GM12878 (cell line): ENCODE results near the gene HNRNPH1. TPM values are rescaled to one million over a fixed set of nuclear protein-coding genes. Genes with fewer than 3 reads are reported as not detected.
"Not testable (repeated sequence)": the region's sequence is repeated elsewhere in the genome, so short reads cannot be mapped to it uniquely, and the experiment has no call there.

Source experiments
- ATAC-seq: fragments of 200-7000 bp; cut with Tn5 transposase; 3 replicates; pipeline ENCODE4 v1.9.1; 2020; ENCODE audit warnings: mild to moderate bottlenecking, moderate library complexity
- BruUV-seq: library from RNA; stranded (reverse); fragments of 400-500 nt; replicated peaks from 2 replicates; lab custom pipeline; 2021; lab: Mats Ljungman, UMichigan
- CTCF ChIA-PET: fragments of 300-600 bp; sonication (Branson Sonifier 250); formaldehyde crosslinking; extraction: SDS; loops from one replicate; lab custom pipeline; 2021; ENCODE audit warnings: inconsistent platforms; lab: Yijun Ruan, JAX
- POLR2A ChIA-PET: fragments of 350-600 bp; formaldehyde crosslinking; extraction: SDS; loops from one replicate; lab custom pipeline; 2021; ENCODE audit warnings: inconsistent platforms; lab: Charles Lee
- RAD21 ChIA-PET: fragments of 300-600 bp; sonication (Branson Sonifier 250); formaldehyde crosslinking; loops from one replicate; lab custom pipeline; 2023; ENCODE audit warnings: antibody characterized with exemption; ENCODE audit not compliant: unreplicated experiment; lab: Charles Lee
- SMC1A ChIA-PET: fragments of 300-600 bp; sonication (Branson Sonifier 250); formaldehyde crosslinking; loops from one replicate; lab custom pipeline; 2023; ENCODE audit not compliant: unreplicated experiment, uncharacterized antibody; lab: Charles Lee
- DNase-seq: peaks from one replicate; pipeline ENCODE4 v3.0.0-alpha.2; 2011; ENCODE audit warnings: low read depth, low spot score
- FAIRE-seq: peaks from 3 replicates; lab custom pipeline; 2011; peaks lifted over from hg19 to GRCh38; lab: Jason Lieb, UNC
- H2AFZ ChIP-seq: 2 replicates; pipeline ENCODE4 v1.6.0; 2011; ENCODE audit warnings: low read depth, low read length, control low read depth; ENCODE audit not compliant: control insufficient read depth
- H3K27ac ChIP-seq: 2 replicates; pipeline ENCODE4 v1.5.1; 2011; ENCODE audit warnings: control low read depth; ENCODE audit not compliant: control insufficient read depth, insufficient read depth
- H3K27me3 ChIP-seq, 2 experiments: replicated peaks in 1 of 2; 2 replicates each; pipeline versions ENCODE4 v1.6.0 to v1.6.1; 2011; ENCODE audit warnings: low read length in 1 of 2; ENCODE audit not compliant: control insufficient read depth in 2 of 2, insufficient read depth in 2 of 2
- H3K36me3 ChIP-seq, 2 experiments: 2 replicates each; pipeline ENCODE4 v1.5.1; 2011; ENCODE audit warnings: low read length in 1 of 2; ENCODE audit not compliant: control insufficient read depth in 2 of 2, insufficient read depth in 2 of 2
- H3K4me1 ChIP-seq: 2 replicates; pipeline ENCODE4 v1.6.1; 2011; ENCODE audit warnings: mild to moderate bottlenecking, low read length, moderate library complexity, mixed read lengths; ENCODE audit not compliant: control insufficient read depth, insufficient read depth
- H3K4me2 ChIP-seq: 2 replicates; pipeline ENCODE4 v1.6.0; 2011; ENCODE audit warnings: control low read depth; ENCODE audit not compliant: control insufficient read depth, insufficient read depth
- H3K4me3 ChIP-seq: fragments of 200-600 bp; sonication (generic); 2 replicates; pipeline ENCODE4 v1.5.1; 2016
- H3K79me2 ChIP-seq: 2 replicates; pipeline ENCODE4 v1.6.0; 2011; ENCODE audit warnings: low read length; ENCODE audit not compliant: control insufficient read depth, insufficient read depth
- H3K9ac ChIP-seq: 2 replicates; pipeline ENCODE4 v1.8.0; 2011; ENCODE audit warnings: low read length, control low read depth, mixed read lengths; ENCODE audit not compliant: control insufficient read depth, insufficient read depth
- H3K9me3 ChIP-seq: replicated peaks from 3 replicates; pipeline ENCODE4 v1.5.1; 2011; ENCODE audit warnings: mild to moderate bottlenecking, low read length; ENCODE audit not compliant: control insufficient read depth, insufficient read depth
- H4K20me1 ChIP-seq: 2 replicates; pipeline ENCODE4 v1.6.0; 2011; ENCODE audit not compliant: control insufficient read depth, insufficient read depth
- EP300 ChIP-seq, 2 experiments: fragments of 150-350 bp in 1 of 2; IDR thresholded peaks; 2 replicates each; pipeline ENCODE4 v1.6.1; 2011 to 2012; ENCODE audit warnings: low read depth in 2 of 2, low read length in 2 of 2, borderline replicate concordance in 1 of 2, improper control_type of control experiment in 1 of 2, inconsistent platforms in 1 of 2; ENCODE audit not compliant: control insufficient read depth in 1 of 2
- WGBS: methylation state at CpG from one replicate; pipeline ENCODE4 v1.1.6; 2016; ENCODE audit warnings: low lambda C conversion rate; ENCODE audit not compliant: insufficient replicate concordance, insufficient coverage; ENCODE audit errors: missing lambda C conversion rate; 5-methylcytosine and 5-hydroxymethylcytosine counted together
- in situ Hi-C: fragments of 300-500 bp; cut with MboI; formaldehyde crosslinking; loops from 9 replicates; pipeline ENCODE4 v1.14.3; 2018; ENCODE audit warnings: mixed read lengths
- intact Hi-C: fragments of 100-400 bp; cut with micrococcal nuclease; formaldehyde crosslinking; loops from one replicate; pipeline ENCODE4 v1.14.2; 2022; ENCODE audit not compliant: unreplicated experiment
- polyA plus RNA-seq, 11 experiments: library from polyadenylated mRNA; depleted of rRNA in 4 of 11; unstranded in 6 of 11; stranded (reverse) in 5 of 11; fragments of >200 nt; fragmentation: Nextera tagmentation in 4 of 11; fragmentation: Illumina TruSeq in 1 of 11; extraction: Ambion mirVana in 4 of 11; extraction: Trizol in 1 of 11; gene quantifications; 1 replicate in 1 of 11; 2 replicates in 10 of 11; pipeline versions ENCODE4 v1.2.1 to v1.2.3, GENCODE V29; 2011 to 2016; ENCODE audit warnings: inconsistent platforms in 2 of 11, missing spikeins in 2 of 11, low read depth in 1 of 11
- total RNA-seq, 4 experiments: library from RNA; depleted of rRNA in 3 of 4; stranded (reverse); fragments of >200 nt in 3 of 4; fragmentation: Illumina TruSeq in 1 of 4; extraction: Trizol in 1 of 4; gene quantifications; 2 replicates each; pipeline versions ENCODE4 v1.2.1 to v1.2.3, GENCODE V29; 2013 to 2021
- TF ChIP-seq, protein P1 (sequence below): fragments of 450-650 bp; formaldehyde crosslinking; IDR thresholded peaks from 2 replicates; pipeline ENCODE4 v1.5.0; 2022; ENCODE audit warnings: mild to moderate bottlenecking, missing genetic modification characterization

The HNRNPH1 gene
- total and polyA plus RNA-seq, 10 of the 15 experiments (the other 5 are each of a cell fraction or from before 2014, with no cell fraction given) = 184 to 780 (median 690) TPM

DNA sequence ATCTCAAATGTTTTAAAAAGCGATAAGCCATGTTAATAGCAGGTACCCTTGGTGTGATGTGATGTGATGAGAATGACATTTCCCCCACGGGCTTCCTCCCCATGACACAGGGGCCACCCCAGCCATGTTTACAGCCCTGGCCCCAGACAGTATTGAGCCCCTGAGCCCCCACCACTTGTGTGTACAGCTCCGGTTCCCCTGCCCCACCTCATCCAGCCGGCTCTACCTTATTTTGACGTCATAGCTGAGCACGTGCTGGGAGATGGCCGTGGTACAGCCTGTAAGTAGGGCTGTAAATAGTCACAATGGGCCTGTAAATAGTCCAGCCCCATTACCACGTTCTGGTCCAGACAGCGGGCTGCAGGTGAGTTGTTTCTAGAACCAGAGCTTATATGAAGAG lies 24.9 kb upstream of the HNRNPH1 start (continued):
- TF ChIP-seq, protein P1, sequence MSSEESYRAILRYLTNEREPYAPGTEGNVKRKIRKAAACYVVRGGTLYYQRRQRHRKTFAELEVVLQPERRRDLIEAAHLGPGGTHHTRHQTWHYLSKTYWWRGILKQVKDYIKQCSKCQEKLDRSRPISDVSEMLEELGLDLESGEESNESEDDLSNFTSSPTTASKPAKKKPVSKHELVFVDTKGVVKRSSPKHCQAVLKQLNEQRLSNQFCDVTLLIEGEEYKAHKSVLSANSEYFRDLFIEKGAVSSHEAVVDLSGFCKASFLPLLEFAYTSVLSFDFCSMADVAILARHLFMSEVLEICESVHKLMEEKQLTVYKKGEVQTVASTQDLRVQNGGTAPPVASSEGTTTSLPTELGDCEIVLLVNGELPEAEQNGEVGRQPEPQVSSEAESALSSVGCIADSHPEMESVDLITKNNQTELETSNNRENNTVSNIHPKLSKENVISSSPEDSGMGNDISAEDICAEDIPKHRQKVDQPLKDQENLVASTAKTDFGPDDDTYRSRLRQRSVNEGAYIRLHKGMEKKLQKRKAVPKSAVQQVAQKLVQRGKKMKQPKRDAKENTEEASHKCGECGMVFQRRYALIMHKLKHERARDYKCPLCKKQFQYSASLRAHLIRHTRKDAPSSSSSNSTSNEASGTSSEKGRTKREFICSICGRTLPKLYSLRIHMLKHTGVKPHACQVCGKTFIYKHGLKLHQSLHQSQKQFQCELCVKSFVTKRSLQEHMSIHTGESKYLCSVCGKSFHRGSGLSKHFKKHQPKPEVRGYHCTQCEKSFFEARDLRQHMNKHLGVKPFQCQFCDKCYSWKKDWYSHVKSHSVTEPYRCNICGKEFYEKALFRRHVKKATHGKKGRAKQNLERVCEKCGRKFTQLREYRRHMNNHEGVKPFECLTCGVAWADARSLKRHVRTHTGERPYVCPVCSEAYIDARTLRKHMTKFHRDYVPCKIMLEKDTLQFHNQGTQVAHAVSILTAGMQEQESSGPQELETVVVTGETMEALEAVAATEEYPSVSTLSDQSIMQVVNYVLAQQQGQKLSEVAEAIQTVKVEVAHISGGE (CRISPR knock-in tag) = no peak
- TF ChIP-seq EP300 (IDR thresholded peaks at IDR 0.05; ENCODE audit: borderline replicate concordance in 1 of 2, control insufficient read depth in 1 of 2, low read depth in 2 of 2, low read length in 2 of 2) = no peak

DNA sequence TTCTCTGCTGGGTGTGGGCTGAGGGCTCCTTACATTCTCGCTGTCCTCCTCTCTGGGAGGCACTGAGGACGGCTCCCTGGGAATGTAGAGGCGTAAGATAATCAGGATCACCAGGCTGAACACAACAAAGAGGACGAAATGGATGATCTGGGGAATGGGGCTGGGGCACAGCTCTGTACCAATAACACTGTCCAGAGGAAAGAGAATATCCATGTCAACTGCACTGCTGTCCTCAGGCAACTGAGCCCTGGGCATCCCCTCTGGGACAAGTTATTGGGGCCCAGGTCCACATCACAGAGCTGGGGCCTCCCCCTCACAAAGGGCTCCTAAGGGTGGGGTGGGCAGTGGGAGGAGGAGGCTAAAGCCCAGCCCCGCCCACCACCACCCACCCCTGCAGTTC lies 21.3 kb upstream of the HNRNPH1 start:
- RAD21 ChIA-PET, H2AFZ ChIP-seq, H3K9me3 ChIP-seq, in situ Hi-C loops, FAIRE-seq, H3K27me3 ChIP-seq, BruUV-seq, H3K9ac ChIP-seq, ATAC-seq, H3K79me2 ChIP-seq, intact Hi-C loops, DNase-seq, CTCF ChIA-PET, H4K20me1 ChIP-seq, H3K4me3 ChIP-seq, SMC1A ChIA-PET, H3K4me2 ChIP-seq, H3K27ac ChIP-seq, POLR2A ChIA-PET, H3K36me3 ChIP-seq, H3K4me1 ChIP-seq: not testable (repeated sequence)
- WGBS = 2% methylated on average over 4 of the region's 5 CpGs

GRCh38 chr5:179643141-179643920 lies 19.9 kb upstream of the HNRNPH1 start:
- BruUV-seq, SMC1A ChIA-PET, ATAC-seq, FAIRE-seq, in situ Hi-C loops, H2AFZ ChIP-seq, RAD21 ChIA-PET, CTCF ChIA-PET, intact Hi-C loops, H3K4me2 ChIP-seq, DNase-seq, POLR2A ChIA-PET, H3K27me3 ChIP-seq, H3K4me3 ChIP-seq, H3K27ac ChIP-seq, H3K36me3 ChIP-seq, H3K9me3 ChIP-seq, H4K20me1 ChIP-seq, H3K4me1 ChIP-seq, H3K9ac ChIP-seq, H3K79me2 ChIP-seq: not testable (repeated sequence)
- 29% methylated on average over 12 of the region's 16 CpGs for WGBS

GRCh38 chr5:179642626-179643025 lies 19.2 kb upstream of the HNRNPH1 start:
- RAD21 ChIA-PET, in situ Hi-C loops, H3K79me2 ChIP-seq, ATAC-seq, H3K9me3 ChIP-seq, H3K9ac ChIP-seq, H3K27ac ChIP-seq, POLR2A ChIA-PET, CTCF ChIA-PET, H3K36me3 ChIP-seq, H2AFZ ChIP-seq, FAIRE-seq, H3K27me3 ChIP-seq, H3K4me3 ChIP-seq, DNase-seq, H3K4me1 ChIP-seq, BruUV-seq, SMC1A ChIA-PET, H3K4me2 ChIP-seq, intact Hi-C loops, H4K20me1 ChIP-seq: not testable (repeated sequence)
- 50% methylated on average over 12 of the region's 17 CpGs for whole genome bisulfite sequencing
